ENCODE results near the gene CHAF1B.

Gene CHAF1B

GRCh38 chr21:36425286-36425685 is 40.1 kb downstream of the CHAF1B start:
- no peak for DNase-seq

- no peak for DNase-seq
Observed at GRCh38 chr21:36427502-36427901, 42.3 kb downstream of the CHAF1B start.

DNA sequence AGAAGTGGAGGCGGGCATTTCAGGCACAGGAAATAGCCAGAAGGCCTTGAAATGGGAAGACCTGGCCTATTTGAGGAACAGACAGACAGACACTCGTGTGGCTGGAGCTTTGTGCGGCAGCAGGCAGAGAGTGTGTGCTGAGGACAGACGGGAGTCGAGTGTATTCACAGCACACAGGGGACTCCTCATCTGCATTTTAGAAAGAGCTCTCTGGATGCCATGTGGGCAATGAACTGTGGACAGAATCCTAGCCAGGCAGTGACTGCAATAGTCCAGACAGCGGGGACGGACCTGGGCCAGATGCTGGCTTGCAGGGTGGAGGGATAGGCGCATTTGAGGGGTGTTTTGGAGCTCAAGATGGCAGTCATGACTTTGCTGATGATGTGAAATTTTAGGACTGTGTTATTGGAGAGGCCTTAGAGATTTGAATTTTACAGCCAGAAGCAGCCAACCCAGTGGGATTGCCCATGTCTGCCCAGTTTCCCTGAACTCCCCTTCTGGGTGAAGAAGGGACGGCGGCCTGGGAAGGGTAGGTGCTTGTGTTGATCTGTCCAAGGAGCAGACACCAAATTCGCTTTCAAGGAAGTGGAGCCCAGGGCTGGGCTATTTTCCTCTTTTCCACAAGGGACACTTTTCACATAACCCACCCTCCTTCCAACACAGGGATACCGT is 43.7 kb downstream of the CHAF1B start:
- no peak for DNase-seq

DNA sequence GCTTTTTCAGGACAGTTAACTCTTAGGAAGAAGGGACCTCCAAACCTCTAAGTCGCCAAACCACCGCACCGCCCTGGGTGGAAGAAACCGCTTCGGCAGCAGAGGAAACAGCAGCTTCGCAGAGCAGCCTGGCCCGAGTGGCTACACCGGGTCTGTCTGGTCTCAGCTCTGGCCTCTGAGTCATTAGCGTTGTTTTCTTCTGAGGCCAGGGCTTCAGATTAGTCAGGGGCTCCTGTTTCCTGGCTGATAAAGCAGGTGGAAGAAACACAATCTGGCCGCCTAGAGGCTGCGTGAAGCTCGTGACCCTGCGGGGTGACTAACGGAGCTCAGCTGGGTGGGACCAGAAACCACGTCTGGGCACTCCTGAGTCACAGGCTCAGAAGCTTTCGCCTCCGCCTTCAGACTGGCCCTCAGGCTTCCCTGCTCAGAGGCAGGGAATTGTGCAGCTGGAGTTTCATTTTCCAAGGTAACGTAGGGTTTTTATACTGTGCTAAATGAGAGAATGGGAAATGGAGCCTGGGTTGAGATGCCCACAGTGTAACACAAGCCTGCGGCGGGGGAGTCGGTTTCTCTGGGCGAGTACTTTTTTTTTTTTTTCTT is 44.9 kb downstream of the CHAF1B start:
- peak in 2 of 56 donors; percentile 7 to 8 for DNase-seq

DNA sequence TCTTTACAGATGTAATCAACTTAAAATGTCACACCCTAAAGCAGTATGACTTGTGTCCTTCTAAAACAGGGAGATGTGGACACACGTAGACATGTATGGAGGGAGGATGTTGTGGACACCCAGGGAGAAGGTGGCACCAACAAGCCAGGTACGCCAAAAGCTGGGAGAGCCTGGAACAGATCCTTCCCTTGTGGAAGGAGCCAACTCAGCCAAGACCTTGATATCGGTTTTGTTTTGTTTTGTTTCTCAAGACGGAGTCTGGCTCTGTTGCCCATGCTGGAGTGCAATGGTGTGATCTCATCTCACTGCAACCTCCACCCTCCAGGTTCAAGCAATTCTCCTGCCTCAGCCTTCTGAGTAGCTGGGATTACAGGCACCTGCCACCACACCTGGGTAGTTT is 45.6 kb downstream of the CHAF1B start:
- DNase-seq, result no peak

GRCh38 chr21:36431252-36431651 is 46.1 kb downstream of the CHAF1B start:
- no peak for DNase-seq

DNA sequence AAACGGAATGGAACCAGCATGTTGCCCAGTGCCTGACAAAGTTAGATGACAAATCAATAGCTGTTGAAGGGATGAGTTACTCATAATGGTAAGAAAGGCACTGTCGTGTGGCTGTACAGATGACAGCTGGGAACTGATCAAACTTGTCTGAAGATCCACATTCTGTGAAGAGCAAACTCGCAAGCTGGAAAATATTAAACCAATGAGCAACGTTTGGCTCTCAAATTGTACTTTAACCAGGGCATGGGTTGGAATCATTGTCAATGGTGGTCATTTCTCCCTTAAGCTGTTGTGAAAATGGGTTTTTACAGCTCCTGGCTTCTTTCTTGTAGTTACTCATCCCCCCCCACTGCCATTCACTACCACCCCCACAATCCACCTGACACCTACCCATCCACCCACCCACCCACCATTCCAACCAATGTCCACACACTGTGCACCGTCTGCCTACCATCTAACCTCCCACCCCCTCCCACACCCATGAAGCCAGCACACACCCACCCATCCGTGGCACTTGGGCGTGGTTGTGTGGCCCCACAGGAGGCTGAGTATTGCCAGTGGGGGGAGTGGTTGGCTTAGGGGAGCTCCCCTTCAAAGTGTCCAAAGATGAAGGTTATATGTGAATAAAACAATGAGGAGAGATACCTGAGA is 48.0 kb downstream of the CHAF1B start:
- DNase-seq, result no peak

- no peak for DNase-seq
Observed at GRCh38 chr21:36434144-36434543, 49.0 kb downstream of the CHAF1B start.

GRCh38 chr21:36436829-36437744 is 51.9 kb downstream of the CHAF1B start:
- DNase-seq, result no peak

GRCh38 chr21:36437745-36438128 is 52.5 kb downstream of the CHAF1B start:
- DNase-seq, result no peak

DNA sequence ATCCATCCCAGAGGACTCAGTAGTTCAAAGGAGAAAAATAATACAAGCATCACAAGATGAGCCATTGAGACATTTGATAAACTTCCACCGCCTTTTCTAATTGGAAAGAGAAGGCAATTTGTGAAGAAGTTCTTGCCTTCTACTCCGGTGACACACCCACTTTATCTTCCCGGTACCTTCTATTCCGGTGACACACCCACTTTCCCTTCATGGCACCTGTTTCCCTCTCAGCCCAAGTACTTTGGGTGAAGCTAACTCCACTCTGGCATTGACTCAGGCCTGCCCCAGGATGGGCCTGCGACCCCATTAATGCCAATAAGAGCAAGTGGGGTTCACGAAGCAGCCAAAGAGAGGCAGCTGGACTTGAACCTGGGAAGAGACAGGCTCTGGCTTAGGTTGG is 56.5 kb downstream of the CHAF1B start:
- DNase-seq, result no peak

DNA sequence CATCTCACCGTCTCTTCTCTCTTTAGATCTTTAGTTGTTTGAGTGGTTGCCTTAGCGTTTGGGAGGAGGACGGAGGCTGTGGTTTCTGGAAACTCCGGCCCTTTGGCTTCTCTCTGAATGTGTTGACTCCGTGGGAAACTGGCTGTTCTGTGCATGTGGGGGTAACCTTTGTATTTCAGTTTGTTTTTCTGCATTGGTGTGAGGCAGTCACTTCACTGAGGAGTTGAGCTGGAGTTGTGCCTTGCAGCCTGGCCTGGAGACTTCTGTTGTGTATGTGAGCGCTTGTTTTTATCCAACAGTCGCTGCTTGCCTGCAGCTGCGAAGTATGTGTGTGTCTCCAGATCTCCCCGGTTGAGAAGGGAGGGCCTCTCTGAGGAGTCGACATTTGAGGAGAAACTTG is 61.1 kb downstream of the CHAF1B start:
- DNase-seq, result no peak

- DNase-seq, result peak in 4 of 56 donors; percentile 5 to 34 (median 19)
Observed at GRCh38 chr21:36450511-36450910, 65.3 kb downstream of the CHAF1B start.

GRCh38 chr21:36451506-36451905 is 66.3 kb downstream of the CHAF1B start:
- DNase-seq, result no peak

GRCh38 chr21:36452281-36452825 is 67.2 kb downstream of the CHAF1B start:
- DNase-seq, result no peak

GRCh38 chr21:36454093-36454531 is 68.9 kb downstream of the CHAF1B start:
- DNase-seq, result no peak

GRCh38 chr21:36454706-36455105 is 69.5 kb downstream of the CHAF1B start:
- DNase-seq, result no peak

- DNase-seq, result no peak
Observed at GRCh38 chr21:36456729-36457414, 71.7 kb downstream of the CHAF1B start.

- no peak for DNase-seq
Observed at GRCh38 chr21:36459098-36459497, 73.9 kb downstream of the CHAF1B start.

DNA sequence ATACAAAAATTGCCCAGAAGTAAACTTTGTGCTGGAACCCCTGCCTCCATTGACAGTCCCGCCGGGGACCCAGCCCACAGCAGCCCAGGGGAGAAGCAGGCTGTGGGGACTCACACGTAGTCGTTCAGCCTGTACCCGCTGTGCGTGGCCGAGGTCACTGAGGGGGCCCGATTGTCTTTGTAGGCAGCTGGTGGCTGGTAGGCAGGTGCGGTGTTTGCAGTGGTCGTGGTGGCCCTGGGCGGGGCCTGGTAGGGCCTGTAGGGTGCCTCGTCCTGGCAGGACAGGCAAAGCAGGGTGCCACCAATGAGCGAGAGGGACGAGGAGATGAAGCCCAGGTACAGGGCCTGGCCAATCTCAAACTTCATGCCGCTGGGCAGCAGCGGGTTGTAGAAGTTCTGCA is 75.7 kb downstream of the CHAF1B start:
- no peak for DNase-seq

Data from nucleus accumbens (tissue), 56 donors.